Ovary (tissue), 9 donors: ENCODE data around the gene SNX9. TPM values are rescaled to one million over a fixed set of nuclear protein-coding genes. Genes with fewer than 3 reads are reported as not detected.
"Not testable (repeated sequence)": the region's sequence is repeated elsewhere in the genome, so short reads cannot be mapped to it uniquely, and the experiment has no call there.

ENCODE experiments used
- DNase-seq, 5 donors: peaks; one replicate each; pipeline ENCODE4 v3.0.0-alpha.2; 2019 to 2020
- H3K27ac ChIP-seq, 2 donors: fragments of 200-600 bp; one replicate each; pipeline versions ENCODE4 v1.5.1 to v1.8.0; 2019 to 2022
- H3K27me3 ChIP-seq: fragments of 200-600 bp; one replicate; pipeline ENCODE4 v1.8.0; 2022
- H3K36me3 ChIP-seq: fragments of 200-600 bp; sonication (generic); one replicate; pipeline ENCODE4 v1.5.1; 2019
- H3K4me1 ChIP-seq: one replicate; pipeline ENCODE4 v1.8.1; 2013; ENCODE audit warnings: mild to moderate bottlenecking, moderate library complexity; ENCODE audit not compliant: insufficient read depth
- H3K4me3 ChIP-seq: fragments of 200-600 bp; sonication (generic); one replicate; pipeline ENCODE4 v1.5.1; 2017
- H3K9me3 ChIP-seq, 2 donors: fragments of 200-600 bp in 1 of 2; sonication (generic) in 1 of 2; one replicate each; pipeline versions ENCODE4 v1.5.1 to v1.8.1; 2013 to 2019; ENCODE audit warnings: mild to moderate bottlenecking in 1 of 2, moderate library complexity in 1 of 2
- CTCF ChIP-seq, 3 donors: fragments of 450-650 bp in 2 of 3; fragments of 200-600 bp in 1 of 3; IDR thresholded peaks; one replicate each; pipeline versions ENCODE4 v1.5.1 to v1.8.0; 2016 to 2022; ENCODE audit warnings: antibody characterized with exemption in 3 of 3, mild to moderate bottlenecking in 1 of 3
- EP300 ChIP-seq: sonication (generic); formaldehyde crosslinking; IDR thresholded peaks from one replicate; pipeline ENCODE4 v1.6.1; 2017; ENCODE audit warnings: antibody characterized with exemption
- POLR2A ChIP-seq: fragments of 450-650 bp; IDR thresholded peaks from one replicate; pipeline ENCODE4 v1.6.1; 2017; ENCODE audit warnings: antibody characterized with exemption, mild to moderate bottlenecking, moderate library complexity
- WGBS, 3 donors: extraction: QIAGEN DNeasy Blood & Tissue Kit in 1 of 3; methylation state at CpG; one replicate each; pipeline versions ENCODE4 v1.1.5 to v1.1.7; 2013 to 2017; 5-methylcytosine and 5-hydroxymethylcytosine counted together
- intact Hi-C, 4 donors: fragments of 100-400 bp; cut with DNase I; formaldehyde crosslinking; loops; one replicate each; pipeline versions ENCODE4 v1.11.0 to v1.15.1; 2022 to 2023
- polyA plus RNA-seq, 2 donors: library from polyadenylated mRNA; stranded (reverse); fragments of 200-250 nt in 1 of 2; fragments of 350-450 nt in 1 of 2; fragmentation: Illumina TruSeq in 1 of 2; extraction: RNeasy Lipid Tissue Mini Kit (QIAGEN cat#74804) in 1 of 2; gene quantifications; one replicate each; pipeline ENCODE4 v1.2.3, GENCODE V29; 2013 to 2014
- total RNA-seq, 7 donors: library from RNA; depleted of rRNA in 2 of 7; stranded (reverse); fragments of >200 nt in 2 of 7; fragmentation: NEBNext Ultra II Directional in 3 of 7; extraction: Animal tissue kit (Norgen Biotek cat#: 25700) in 3 of 7; gene quantifications; one replicate each; pipeline versions ENCODE4 v1.1.0 to v1.2.4, GENCODE V29; 2016 to 2023
- donor health status: DM: no; HTN: no; CAD: no; lungs with moderate emphysema.
- donor health status: DM: no; HTN: no; CAD: no.
- donor health status: Bipolar disorder and iron deficiency.
- donor health status: DM: yes; HTN: yes; CAD: no.
- donor health status: DM: no; HTN: no; CAD: no.
- donor health status: DM: yes; HTN: yes; CAD: no.

Gene SNX9
- total and polyA plus RNA-seq, 9 donors: 31.2 to 48.0 (median 38.7) TPM

GRCh38 chr6:157937916-157938315, 114.9 kb downstream of the SNX9 start:
- intact Hi-C loops: no loop called here
- TF ChIP-seq EP300 (no peak), CTCF (IDR thresholded peaks at IDR 0.05) (no peak), POLR2A (no peak)
- Histone ChIP-seq H3K36me3 (no peaks in the 10 kb centered on the region), H3K9me3 (no peaks in the 10 kb centered on the region), H3K4me3 (no peak overlapping the region), H3K27me3 (no peaks in the 10 kb centered on the region), H3K27ac (no peak overlapping the region), H3K4me1 (no peaks in the 10 kb centered on the region)
- no peak for DNase-seq
- 93 to 96% (median 95%) methylated on average over 6 of the region's 6 CpGs for WGBS, 3 donors

GRCh38 chr6:157940375-157941036, 117.5 kb downstream of the SNX9 start:
- DNase-seq, H3K27ac ChIP-seq, H3K27me3 ChIP-seq, H3K4me1 ChIP-seq, H3K9me3 ChIP-seq, H3K4me3 ChIP-seq, H3K36me3 ChIP-seq, intact Hi-C loops: not testable (repeated sequence)
- 92 to 96% (median 95%) methylated on average over 12 of the region's 12 CpGs for WGBS, 3 donors

DNA sequence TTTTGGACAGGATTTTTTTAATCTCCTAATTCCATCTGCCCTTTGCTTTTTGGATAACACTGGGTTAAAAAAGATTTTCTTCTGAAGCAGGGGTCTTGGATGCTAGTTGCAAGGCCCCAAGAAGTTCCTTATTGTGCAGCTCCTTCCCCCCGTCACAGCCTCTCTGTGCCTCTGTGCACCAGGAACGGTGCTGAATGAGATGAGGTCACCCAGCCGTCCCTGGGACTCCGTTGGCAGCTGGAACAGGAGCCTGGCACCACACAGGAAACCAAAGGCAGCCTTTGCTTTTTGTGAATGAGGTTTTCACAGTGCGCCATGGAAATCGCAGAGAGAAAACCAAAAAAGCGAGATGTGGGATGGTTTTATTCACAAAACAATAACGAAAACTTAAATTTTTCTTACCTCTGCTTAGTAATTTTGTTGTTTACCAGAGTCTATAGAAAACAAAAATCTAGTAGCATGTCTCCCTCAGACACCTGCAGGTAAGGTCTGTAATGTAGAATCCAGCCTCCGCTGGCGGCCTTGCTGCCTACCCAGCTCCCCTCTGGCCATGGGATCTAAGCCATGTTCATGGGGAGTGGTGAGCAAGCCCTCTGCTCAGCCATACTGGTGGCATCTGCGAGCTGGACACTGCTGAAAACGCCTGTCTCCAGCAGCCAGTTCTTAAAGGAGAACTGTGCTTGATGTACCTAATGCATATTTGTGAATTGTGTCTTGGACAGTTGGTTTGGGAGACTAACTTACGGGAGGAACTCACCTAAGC, 118.2 kb downstream of the SNX9 start:
- Histone ChIP-seq H3K36me3 (no peaks in the 10 kb centered on the region), H3K4me1 (no peaks in the 10 kb centered on the region), H3K9me3 (no peaks in the 10 kb centered on the region), H3K27ac (no peak overlapping the region), H3K27me3 (no peaks in the 10 kb centered on the region), H3K4me3 (no peak overlapping the region)
- DNase-seq: no peak
- no peak for TF ChIP-seq POLR2A
- TF ChIP-seq CTCF (IDR thresholded peaks at IDR 0.05): no peak
- no peak for TF ChIP-seq EP300
- intact Hi-C loops: no loop called here
- WGBS, 3 donors: 87 to 91% (median 90%) methylated on average over 13 of the region's 13 CpGs

DNA sequence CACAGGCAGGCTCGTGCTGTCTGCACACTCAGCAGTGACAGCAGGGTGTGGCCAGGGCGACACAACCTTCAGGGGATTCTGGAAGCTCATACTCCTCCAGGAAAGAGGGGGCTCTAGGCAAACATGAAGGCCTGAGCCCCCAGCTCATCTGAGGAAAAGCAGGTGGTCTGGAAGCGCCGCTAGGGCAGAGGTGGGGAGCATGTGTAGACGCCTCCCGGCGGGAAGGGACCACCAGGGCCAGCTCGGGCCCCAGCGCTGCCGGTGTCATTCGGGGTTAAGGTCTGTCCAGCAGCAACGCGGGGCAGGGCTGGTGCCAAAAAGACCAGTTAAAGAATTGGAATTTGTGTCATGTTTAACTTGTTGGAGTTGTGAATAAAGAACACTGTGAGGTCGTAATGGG, 119.3 kb downstream of the SNX9 start:
- H3K4me1 ChIP-seq: peaks cover 1% of the 10 kb centered on the region
- intact Hi-C loops: no loop called here
- WGBS, 3 donors: 77 to 79% (median 77%) methylated on average over 14 of the region's 14 CpGs
- no peaks in the 10 kb centered on the region for H3K36me3 ChIP-seq
- H3K27ac ChIP-seq: no peak overlapping the region
- DNase-seq: no peak
- no peak for TF ChIP-seq POLR2A
- no peak overlapping the region for H3K4me3 ChIP-seq
- no peaks in the 10 kb centered on the region for H3K9me3 ChIP-seq
- no peaks in the 10 kb centered on the region for H3K27me3 ChIP-seq

DNA sequence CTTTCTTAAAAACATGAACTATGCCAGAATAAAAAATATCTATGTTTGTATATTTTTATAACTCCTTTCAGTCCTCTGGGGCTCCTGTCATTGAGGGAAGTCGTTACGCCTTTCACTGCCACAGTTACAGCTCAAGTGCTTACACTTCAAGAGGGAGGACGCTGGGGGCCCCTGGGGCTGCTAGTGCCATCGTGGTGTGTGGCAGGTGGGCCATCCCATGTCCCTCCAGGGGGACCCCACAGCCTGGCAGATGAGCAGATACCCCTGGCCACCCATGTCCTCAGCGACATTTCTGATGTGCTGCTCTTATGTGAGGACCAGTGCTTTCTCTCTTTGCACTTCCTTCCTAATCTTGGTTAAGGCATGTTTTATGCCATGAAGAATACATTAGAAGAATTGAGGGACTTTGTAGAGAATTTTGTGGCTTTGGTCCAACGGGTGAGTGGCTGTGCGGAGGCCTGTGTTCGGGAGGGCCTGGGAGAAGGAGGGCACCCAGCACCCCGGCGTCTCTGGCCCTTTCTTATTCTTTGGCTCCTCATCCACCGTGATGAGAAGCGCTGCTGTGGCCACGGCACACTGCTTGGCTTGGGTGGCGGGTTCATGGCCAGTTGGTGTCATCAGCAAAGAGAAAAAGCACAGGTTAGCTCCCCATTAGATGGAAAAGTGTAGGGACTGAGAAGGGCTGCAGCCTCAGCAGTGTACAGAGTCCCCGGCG, 120.4 kb downstream of the SNX9 start:
- Histone ChIP-seq H3K4me1 (peaks cover 1% of the 10 kb centered on the region), H3K9me3 (no peaks in the 10 kb centered on the region), H3K4me3 (no peak overlapping the region), H3K27me3 (no peaks in the 10 kb centered on the region), H3K27ac (no peak overlapping the region), H3K36me3 (no peaks in the 10 kb centered on the region)
- no peak for TF ChIP-seq EP300
- no peak for TF ChIP-seq CTCF (IDR thresholded peaks at IDR 0.05)
- TF ChIP-seq POLR2A: no peak
- intact Hi-C loops: no loop called here
- WGBS, 3 donors: 90 to 93% (median 93%) methylated on average over 16 of the region's 16 CpGs
- DNase-seq: no peak
